Skeletal muscle cell (primary cell): Measurements from ENCODE around the gene MS4A18.
"Not testable (repeated sequence)": the region's sequence is repeated elsewhere in the genome, so short reads cannot be mapped to it uniquely, and the experiment has no call there.

ENCODE experiments used
- DNase-seq: peaks from one replicate; pipeline ENCODE4 v3.0.0-alpha.2; 2010; ENCODE audit warnings: low read depth
- H3K4me3 ChIP-seq: 2 replicates; pipeline ENCODE4 v1.5.1; 2011; ENCODE audit warnings: low read depth, mild to moderate bottlenecking, control low read depth, low read length, moderate library complexity

Gene MS4A18

GRCh38 chr11:60731586-60731985, 7.1 kb downstream of the MS4A18 start:
- DNase-seq, result no peak
- no peak overlapping the region for H3K4me3 ChIP-seq

GRCh38 chr11:60734279-60734678, 9.8 kb downstream of the MS4A18 start:
- H3K4me3 ChIP-seq, result no peak overlapping the region
- DNase-seq, result no peak

- no peak for DNase-seq
- H3K4me3 ChIP-seq, result no peak overlapping the region
These were observed 14.6 kb downstream of the MS4A18 start for GRCh38 chr11:60739114-60739513.

GRCh38 chr11:60740573-60740972, 16.1 kb downstream of the MS4A18 start:
- no peak for DNase-seq
- no peak overlapping the region for H3K4me3 ChIP-seq

- DNase-seq, result no peak
- no peak overlapping the region for H3K4me3 ChIP-seq
These were observed 16.9 kb downstream of the MS4A18 start for GRCh38 chr11:60741421-60741820.

GRCh38 chr11:60743058-60743457, 18.5 kb downstream of the MS4A18 start:
- no peak overlapping the region for H3K4me3 ChIP-seq
- no peak for DNase-seq

GRCh38 chr11:60744114-60744513, 19.6 kb downstream of the MS4A18 start:
- no peak for DNase-seq
- no peak overlapping the region for H3K4me3 ChIP-seq

- DNase-seq, result no peak
- H3K4me3 ChIP-seq, result no peak overlapping the region
These were observed 22.9 kb downstream of the MS4A18 start for GRCh38 chr11:60747359-60747873.

- no peak overlapping the region for H3K4me3 ChIP-seq
- DNase-seq, result no peak
These were observed 23.7 kb downstream of the MS4A18 start for GRCh38 chr11:60748225-60748624.

GRCh38 chr11:60748821-60749220, 24.3 kb downstream of the MS4A18 start:
- no peak for DNase-seq
- H3K4me3 ChIP-seq, result no peak overlapping the region

GRCh38 chr11:60750911-60751310, 26.4 kb downstream of the MS4A18 start:
- no peak for DNase-seq

GRCh38 chr11:60753309-60753708, 28.8 kb downstream of the MS4A18 start:
- no peak overlapping the region for H3K4me3 ChIP-seq
- no peak for DNase-seq

More at GRCh38 chr11:60750911-60751310, 26.4 kb downstream of the MS4A18 start:
- no peak overlapping the region for H3K4me3 ChIP-seq

- no peak overlapping the region for H3K4me3 ChIP-seq
- no peak for DNase-seq
These were observed 30.4 kb downstream of the MS4A18 start for GRCh38 chr11:60754887-60755286.

GRCh38 chr11:60756307-60757032, 31.9 kb downstream of the MS4A18 start, which contains the start of gene MS4A15:
TSS of gene MS4A15 (plus strand) at chr11:60756867. CDS start at chr11:60763734, 6,867 bp downstream.
- no peak within 1 kb of the TSS for H3K4me3 ChIP-seq
- no peak for DNase-seq

GRCh38 chr11:60757231-60757800, 32.8 kb downstream of the MS4A18 start:
- DNase-seq, result no peak
- H3K4me3 ChIP-seq, result no peak overlapping the region

GRCh38 chr11:60758671-60759070, 34.2 kb downstream of the MS4A18 start:
- DNase-seq, H3K4me3 ChIP-seq: not testable (repeated sequence)

GRCh38 chr11:60759438-60760225, 35.1 kb downstream of the MS4A18 start:
- not testable (repeated sequence) for DNase-seq, H3K4me3 ChIP-seq

GRCh38 chr11:60761436-60762190, 37.1 kb downstream of the MS4A18 start:
- no peak overlapping the region for H3K4me3 ChIP-seq
- DNase-seq, result no peak

GRCh38 chr11:60762851-60763691, 38.6 kb downstream of the MS4A18 start:
- no peak for DNase-seq
- H3K4me3 ChIP-seq, result no peak overlapping the region
